Astrocyte of the hippocampus (primary cell): ENCODE data around the gene TMEM221.
A peak's percentile ranks its signal among the peaks of the same experiment; 100 is the strongest.
"Not testable (repeated sequence)": the region's sequence is repeated elsewhere in the genome, so short reads cannot be mapped to it uniquely, and the experiment has no call there.

ENCODE experiments used
- DNase-seq: peaks from one replicate; pipeline ENCODE4 v3.0.0; 2011; ENCODE audit warnings: low read depth, low spot score

Gene TMEM221

DNA sequence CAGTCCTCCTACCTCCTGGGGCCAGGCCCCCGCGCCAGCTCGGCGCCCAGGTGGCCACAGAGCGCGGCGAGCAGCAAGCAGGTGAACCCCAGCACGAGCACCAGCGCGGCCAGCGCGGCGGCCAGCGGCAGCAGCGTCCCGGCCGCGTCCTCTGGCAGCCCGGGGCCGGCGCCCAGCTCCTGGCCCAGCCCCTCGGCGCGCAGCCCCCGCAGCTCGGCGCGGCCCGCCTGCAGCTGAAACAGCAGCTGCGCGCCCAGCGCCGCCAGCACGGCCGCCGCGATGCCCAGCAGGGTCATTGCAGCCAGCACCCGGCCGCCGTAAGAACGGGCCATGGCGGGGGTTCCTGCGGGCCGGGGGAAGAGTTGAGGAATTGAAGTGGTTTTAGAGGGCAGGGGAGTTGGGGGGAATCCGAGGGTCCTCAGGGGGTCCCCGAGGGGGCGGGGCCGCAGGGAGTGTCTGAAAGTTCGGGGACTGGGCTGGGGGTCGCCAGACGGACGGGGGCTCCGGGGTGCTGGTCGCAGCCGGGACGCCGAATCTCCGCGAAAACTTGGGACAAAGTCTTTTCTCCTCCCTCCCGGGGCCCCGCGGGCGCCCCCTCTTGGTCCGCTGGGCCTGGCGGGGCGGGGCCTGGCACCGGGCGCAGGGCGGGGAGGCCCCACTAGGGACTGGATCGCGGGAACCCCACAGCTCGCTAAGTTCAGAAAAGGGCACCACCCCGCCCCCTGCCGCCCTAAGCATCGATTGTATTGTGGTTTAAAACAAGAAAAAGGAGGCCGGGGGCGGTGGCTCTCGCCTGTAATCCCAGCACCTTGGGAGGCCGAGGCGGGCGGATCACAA lies at the start of gene TMEM221:
Gene TMEM221, minus strand, starts transcription at position 538 of the 837 bp plus-strand sequence. Its CDS starts 206 bp downstream, at position 332.
- peak; percentile 66 for DNase-seq

GRCh38 chr19:17497149-17497798 lies 48.8 kb upstream of the TMEM221 start:
- no peak for DNase-seq

DNA sequence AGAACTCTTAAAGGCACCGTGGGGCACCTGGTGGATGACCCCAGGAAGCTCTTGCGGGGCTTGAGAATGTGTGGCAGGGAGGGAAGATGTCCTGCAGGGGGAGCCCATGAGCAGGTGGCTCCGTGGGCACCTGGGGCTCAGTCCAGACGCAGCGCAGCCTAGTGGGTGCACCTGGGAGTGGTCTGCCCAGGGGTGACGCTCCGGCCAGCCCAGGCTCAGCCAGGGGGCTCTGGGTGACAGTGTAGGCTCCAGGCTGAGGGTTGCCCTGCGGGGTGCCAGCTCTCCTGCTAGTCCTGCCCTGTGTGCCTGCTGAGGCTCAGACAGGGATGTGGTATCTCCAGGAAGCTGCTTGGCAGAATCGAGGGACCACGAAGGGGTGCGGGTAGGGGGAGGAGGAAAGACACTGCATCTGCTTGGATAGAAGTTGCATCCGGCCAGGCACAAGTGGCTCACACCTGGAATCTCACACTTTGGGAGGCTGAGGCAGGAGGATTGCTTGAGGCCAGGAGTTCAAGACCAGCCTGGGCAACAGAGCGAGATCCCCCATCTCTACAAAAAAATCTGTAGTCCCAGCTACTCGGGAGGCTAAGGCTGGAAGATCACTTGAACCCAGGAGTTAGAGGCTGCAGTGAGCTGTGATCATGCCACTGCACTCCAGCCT lies 48.0 kb upstream of the TMEM221 start:
- peak; percentile 83 for DNase-seq

- no peak for DNase-seq
Observed at GRCh38 chr19:17495639-17496296, 47.3 kb upstream of the TMEM221 start.

DNA sequence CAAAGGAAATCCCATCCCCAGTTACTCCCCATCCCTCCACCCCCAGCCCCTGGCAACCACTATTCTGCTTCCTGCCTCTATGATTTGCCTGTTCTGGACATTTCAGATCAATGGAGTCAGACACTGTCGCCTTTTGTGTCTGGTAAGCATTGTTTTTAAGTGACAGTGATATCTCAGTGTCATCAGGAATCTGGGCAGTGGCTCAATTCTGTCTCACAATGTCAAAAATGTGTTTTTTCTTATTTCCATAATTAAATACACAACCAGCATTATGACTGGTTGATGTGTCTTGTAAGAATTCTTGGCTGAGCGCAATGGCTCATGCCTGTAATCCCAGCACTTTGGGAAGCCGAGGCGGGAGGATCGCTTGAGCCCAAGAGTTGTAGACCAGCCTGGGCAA lies 42.8 kb upstream of the TMEM221 start:
- DNase-seq, result no peak

DNA sequence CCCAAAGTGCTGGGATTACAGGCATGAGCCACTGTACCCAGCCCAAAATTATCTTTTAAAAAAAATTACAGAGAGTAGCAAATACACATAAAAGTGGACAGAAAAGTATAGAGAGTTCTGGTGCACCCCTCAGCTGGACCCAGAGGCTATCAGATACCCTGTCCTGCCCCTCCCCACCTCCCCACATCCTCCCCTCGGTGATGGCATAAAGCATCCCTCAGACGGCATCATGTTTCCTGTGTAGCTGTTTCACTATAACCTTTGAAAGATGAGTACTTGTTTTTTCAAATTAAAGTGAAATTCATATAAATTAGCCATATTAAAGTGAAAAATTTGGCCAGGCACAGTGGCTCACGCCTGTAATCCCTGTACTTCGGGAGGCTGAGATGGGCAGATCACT lies 41.9 kb upstream of the TMEM221 start:
- DNase-seq, result no peak

GRCh38 chr19:17489392-17490030 lies 41.0 kb upstream of the TMEM221 start:
- DNase-seq, result no peak

DNA sequence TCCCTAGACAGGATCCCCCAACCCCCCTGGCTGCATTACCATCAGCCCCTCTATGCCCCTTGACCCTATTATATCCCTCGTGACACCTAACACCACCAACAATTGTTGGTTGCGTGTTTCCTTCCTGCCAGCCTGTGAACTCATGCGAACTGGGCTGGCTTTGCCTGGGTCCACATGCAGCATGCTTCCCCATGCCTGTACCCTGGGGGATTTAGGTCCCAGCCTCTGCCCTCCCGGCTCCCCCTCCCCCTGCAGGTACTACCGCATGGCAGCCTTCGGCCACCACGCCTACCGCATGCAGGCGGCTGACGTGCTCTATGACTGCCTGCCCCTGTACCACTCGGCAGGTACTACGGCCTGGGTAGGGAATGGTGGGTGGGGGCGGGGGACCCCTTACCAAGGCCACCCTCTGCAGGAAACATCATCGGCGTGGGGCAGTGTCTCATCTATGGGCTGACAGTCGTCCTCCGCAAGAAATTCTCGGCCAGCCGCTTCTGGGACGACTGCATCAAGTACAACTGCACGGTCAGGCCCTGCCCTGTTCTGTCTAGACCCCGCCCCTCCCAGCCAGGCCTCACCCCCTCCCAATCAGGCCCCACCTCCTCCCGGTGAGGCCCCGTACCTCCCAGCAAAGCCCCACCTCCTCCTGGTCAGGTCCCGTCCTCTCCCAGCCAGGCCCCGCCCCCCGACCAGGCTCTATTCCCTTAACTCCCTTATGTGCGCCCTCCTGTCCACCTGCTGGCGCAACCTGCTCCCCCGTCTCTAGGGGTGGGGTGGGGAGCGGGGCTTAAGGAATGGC lies 40.3 kb upstream of the TMEM221 start:
- DNase-seq, result peak; percentile 46

- no peak for DNase-seq
Observed at GRCh38 chr19:17487284-17488121, 39.0 kb upstream of the TMEM221 start.

DNA sequence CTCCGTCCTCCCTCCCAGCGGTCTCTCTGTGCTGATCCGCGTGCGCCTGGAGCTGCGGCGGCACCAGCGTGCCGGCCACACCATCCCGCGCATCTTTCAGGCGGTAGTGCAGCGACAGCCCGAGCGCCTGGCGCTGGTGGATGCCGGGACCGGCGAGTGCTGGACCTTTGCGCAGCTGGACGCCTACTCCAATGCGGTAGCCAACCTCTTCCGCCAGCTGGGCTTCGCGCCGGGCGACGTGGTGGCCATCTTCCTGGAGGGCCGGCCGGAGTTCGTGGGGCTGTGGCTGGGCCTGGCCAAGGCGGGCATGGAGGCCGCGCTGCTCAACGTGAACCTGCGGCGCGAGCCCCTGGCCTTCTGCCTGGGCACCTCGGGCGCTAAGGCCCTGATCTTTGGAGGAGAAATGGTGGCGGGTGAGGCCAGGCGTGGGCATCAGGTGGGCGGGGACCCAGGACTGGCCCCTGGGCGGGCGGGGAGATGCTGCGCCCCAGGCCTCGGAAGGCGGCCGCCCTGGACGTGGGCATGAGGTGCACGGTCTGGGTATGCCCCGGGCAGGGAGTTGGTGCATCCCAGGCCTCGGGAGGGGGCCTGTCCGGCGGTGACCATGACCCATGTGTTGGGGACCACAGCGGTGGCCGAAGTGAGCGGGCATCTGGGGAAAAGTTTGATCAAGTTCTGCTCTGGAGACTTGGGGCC lies 38.2 kb upstream of the TMEM221 start:
- DNase-seq, result no peak

GRCh38 chr19:17484520-17485185 lies 36.2 kb upstream of the TMEM221 start:
- DNase-seq, result no peak

GRCh38 chr19:17483605-17484002 lies 35.1 kb upstream of the TMEM221 start:
- DNase-seq, result no peak

DNA sequence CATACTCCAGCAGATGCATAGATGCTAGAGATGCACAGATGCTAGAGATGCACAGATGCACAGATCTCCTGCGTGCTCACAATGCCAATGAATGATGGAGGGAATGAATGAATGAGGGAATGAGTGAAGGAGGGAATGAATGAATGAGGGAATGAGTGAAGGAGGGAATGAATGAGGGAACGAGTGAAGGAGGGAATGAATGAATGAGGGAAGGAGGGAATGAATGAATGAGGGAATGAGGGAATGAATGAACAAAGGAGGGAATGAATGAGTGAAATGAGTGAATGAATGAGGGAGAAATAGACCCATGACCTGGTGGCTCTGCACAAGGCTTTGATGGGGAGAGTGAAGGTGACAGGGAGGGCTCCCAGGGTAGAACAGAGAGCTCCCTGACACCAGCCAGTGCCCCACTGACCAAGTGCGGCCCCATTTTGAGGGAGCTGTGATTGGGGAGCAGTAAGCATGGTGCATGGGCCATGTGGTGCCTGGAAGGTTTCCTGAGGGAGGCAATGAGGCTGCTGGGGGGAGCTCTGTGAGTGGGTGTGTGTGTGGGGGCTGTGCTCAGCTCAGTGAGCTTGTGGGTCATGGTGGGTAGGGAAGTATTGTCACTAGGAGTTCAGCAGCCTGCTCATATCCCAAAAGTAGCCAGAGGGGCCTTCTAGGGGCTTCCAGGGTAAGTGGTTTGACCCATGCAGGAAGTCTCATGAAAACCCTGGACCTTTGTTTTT lies 34.6 kb upstream of the TMEM221 start:
- no peak for DNase-seq

DNA sequence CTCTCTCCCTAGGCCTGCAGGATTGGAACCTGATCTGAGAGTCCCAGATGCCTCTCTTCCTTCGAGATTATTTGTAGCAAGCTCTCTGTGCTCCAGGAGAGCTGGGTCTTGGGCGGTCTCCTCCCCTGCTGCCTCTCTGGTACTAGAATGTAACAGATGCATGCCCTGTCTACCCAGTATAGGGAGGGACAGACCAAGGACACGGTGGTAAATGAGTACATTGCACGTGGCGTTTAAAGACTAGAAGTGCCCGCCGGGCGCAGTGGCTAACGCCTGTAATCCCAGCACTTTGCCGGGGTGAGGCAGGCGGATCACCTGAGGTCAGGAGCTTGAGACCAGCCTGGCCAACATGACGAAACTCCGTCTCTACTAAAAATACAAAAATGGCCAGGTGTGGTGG lies 33.5 kb upstream of the TMEM221 start:
- DNase-seq, result no peak

DNA sequence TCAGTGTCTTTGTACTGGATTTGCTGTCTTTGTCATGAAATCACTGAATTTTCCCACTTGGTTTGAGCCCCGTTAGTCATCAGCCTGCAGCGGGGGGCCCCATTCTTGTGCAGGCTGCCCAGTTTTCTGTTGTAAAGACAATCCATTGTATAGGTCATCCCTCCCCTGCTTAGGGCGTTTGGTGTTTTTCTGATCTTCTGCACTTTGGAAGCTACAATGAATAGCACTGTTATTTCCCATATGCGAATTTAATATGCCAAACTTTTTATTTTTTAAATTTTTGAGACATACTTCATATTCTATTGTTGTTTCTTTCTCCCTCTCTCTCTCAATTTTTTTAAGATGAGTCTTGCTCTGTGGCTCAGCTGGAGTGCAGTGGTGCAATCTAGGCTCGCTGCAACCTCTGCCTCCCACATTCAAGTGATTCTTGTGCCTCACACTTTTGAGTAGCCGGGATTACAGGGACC lies 30.9 kb upstream of the TMEM221 start:
- peak; percentile 65 for DNase-seq

DNA sequence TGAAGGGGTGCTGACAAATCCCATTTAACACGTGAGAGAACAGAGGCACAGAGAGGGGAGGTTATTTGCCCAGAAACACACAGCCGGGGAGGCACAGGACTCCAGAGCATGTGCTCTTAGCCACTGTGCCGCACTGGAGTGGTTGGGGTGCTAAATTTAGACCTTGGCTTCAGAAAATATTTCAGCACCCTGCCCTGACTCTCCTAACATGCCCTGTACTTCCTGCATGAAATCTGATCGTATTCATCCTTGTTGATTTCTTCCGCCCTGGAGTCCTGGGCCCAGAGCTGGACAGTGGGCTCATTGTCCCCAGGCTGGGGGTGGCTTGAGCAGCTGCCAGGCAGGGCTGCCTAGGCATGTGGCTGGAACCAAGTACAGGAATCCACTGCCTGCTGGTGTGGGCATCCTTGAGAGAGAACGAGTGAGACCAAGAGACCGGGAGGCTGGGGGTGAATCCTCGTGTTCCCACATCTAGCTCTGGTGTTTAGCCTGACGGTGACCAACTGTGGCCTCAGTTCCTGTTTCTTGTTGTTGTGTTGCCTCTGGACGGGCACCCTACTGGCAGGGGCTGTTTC lies 27.2 kb upstream of the TMEM221 start:
- peak; percentile 85 for DNase-seq

- not testable (repeated sequence) for DNase-seq
Observed at GRCh38 chr19:17475011-17475540, 26.6 kb upstream of the TMEM221 start.
